HepG2 (cell line): Measurements from ENCODE around the gene UQCC2.

Experiments
- ADNP ChIP-seq: sonication (generic); formaldehyde crosslinking; IDR thresholded peaks from 2 replicates; pipeline ENCODE4 v1.4.0; 2020; ENCODE audit warnings: missing genetic modification reagents
- CSRNP2 ChIP-seq: sonication (generic); formaldehyde crosslinking; conservative IDR thresholded peaks from 2 replicates; pipeline ENCODE4 v1.8.0; 2022; ENCODE audit warnings: low read depth, missing genetic modification reagents
- CTCF ChIP-seq: sonication (generic); formaldehyde crosslinking; IDR thresholded peaks from 2 replicates; pipeline ENCODE4 v1.5.0; 2020; ENCODE audit warnings: mild to moderate bottlenecking, missing genetic modification reagents, moderate library complexity
- JUN ChIP-seq: sonication (generic); formaldehyde crosslinking; IDR thresholded peaks from 2 replicates; pipeline ENCODE4 v1.4.0; 2020; ENCODE audit warnings: mild to moderate bottlenecking, missing genetic modification reagents
- JUND ChIP-seq: sonication (generic); formaldehyde crosslinking; IDR thresholded peaks from 2 replicates; pipeline ENCODE4 v1.8.0; 2022; ENCODE audit warnings: mild to moderate bottlenecking, missing genetic modification reagents
- KDM5B ChIP-seq: sonication (generic); formaldehyde crosslinking; IDR thresholded peaks from 2 replicates; pipeline ENCODE4 v1.4.0; 2020; ENCODE audit warnings: missing genetic modification reagents, mild to moderate bottlenecking, borderline replicate concordance
- MLX ChIP-seq: IDR thresholded peaks from 2 replicates; pipeline ENCODE4 v1.6.1; 2016
- ZBTB8A ChIP-seq: sonication (generic); formaldehyde crosslinking; IDR thresholded peaks from 2 replicates; pipeline ENCODE4 v1.4.0; 2020; ENCODE audit warnings: mild to moderate bottlenecking, low read depth, missing genetic modification reagents, borderline replicate concordance
- ZNF24 ChIP-seq: fragments of 450-650 bp; IDR thresholded peaks from 2 replicates; pipeline ENCODE4 v1.6.1; 2017; ENCODE audit warnings: antibody characterized with exemption, mild to moderate bottlenecking
- ZNF570 ChIP-seq: sonication (generic); formaldehyde crosslinking; IDR thresholded peaks from 2 replicates; pipeline ENCODE4 v1.4.0; 2020; ENCODE audit warnings: mild to moderate bottlenecking, missing genetic modification reagents, borderline replicate concordance

GRCh38 chr6:33750244-33750991 lies 38.9 kb upstream of the UQCC2 start:
- TF ChIP-seq JUND (CRISPR knock-in tag) (no peak), JUN (CRISPR knock-in tag) (no peak), ZBTB8A (no peak), ZNF570 (no peak), ADNP (CRISPR knock-in tag) (no peak), KDM5B (CRISPR knock-in tag) (no peak), CSRNP2 (CRISPR knock-in tag) (no peak), ZNF24 (peak; percentile 83), CTCF (CRISPR knock-in tag) (no peak), MLX (CRISPR knock-in tag) (no peak)
